ENCODE measurements around the gene MRPL53.
A peak's percentile ranks its signal among the peaks of the same experiment; 100 is the strongest.
"Not testable (repeated sequence)": the region's sequence is repeated elsewhere in the genome, so short reads cannot be mapped to it uniquely, and the experiment has no call there.

Gene MRPL53

DNA sequence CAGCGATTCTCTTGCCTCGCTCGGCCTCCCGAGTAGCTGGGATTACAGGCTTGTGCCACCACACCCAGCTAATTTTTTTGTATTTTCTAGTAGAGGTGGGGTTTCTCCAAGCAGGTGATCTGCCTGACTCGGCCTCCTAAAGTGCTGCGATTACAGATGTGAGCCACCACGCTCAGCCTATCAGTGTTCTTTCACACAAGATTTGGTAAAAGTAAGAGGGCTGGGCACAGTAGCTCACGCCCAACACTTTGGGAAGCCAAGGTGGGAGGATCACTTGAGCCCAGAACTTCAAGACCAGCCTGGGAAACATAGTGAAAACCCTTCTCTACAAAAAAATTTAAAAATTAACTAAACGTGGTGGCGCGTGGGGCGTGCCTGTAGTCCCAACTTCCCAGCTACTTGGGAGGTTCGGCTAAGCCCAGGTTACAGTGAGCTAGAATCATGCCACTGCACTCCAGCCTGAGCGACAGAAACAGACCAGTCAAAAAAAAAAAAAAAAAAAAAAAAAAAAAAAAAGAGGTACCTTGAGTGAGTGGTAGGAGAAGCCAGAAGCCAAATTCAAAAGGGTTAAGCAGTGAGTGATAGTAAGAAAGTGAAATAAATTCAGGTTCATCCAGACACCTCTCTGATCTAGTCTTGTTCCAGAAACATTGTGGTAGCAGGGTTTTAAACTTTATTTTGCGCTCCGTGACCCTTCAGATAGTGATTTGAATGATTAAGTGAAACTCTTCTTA is 981 bp downstream of the MRPL53 start:
- H3K4me3 ChIP-seq (ENCODE audit: extremely low read depth, insufficient read depth, low read length, poor library complexity, severe bottlenecking) = peak overlapping the region; percentile 79
- WGBS, 2 experiments (ENCODE audit: insufficient coverage in 2 of 2) = 82 to 93% methylated on average over 8 to 9 of the region's 16 CpGs
- peaks cover 25% of the 10 kb centered on the region for H3K36me3 ChIP-seq (ENCODE audit: control insufficient read depth, insufficient read depth, low read length)
- peaks cover 7% of the 10 kb centered on the region for H3K4me1 ChIP-seq (ENCODE audit: control insufficient read depth, insufficient read depth, low read length, poor library complexity, severe bottlenecking)
- H3K9me3 ChIP-seq (ENCODE audit: control insufficient read depth, low read length) = no peaks in the 10 kb centered on the region
- H3K27ac ChIP-seq (ENCODE audit: low read depth, low read length, severe bottlenecking) = peak overlapping the region; percentile 66

DNA sequence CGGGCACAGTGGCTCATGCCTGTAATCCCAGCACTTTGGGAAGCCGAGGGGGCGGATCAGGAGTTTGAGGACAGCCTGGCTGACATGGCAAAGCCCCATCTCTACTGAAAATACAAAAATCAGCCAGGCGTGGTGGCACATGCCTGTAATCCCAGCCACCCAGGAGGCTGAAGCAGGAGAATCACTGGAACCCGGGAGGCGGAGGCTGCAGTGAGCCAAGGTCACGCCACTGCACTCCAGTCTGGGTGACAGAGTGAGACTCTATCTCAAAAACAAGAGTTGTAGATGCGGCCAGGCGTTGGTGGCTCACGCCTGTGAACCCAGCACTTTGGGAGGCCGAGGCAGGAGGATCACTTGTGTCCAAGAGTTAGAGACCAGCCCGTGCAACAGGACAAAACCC is 1.7 kb downstream of the MRPL53 start:
- H3K27ac ChIP-seq (ENCODE audit: low read depth, low read length, severe bottlenecking); H3K4me1 ChIP-seq (ENCODE audit: control insufficient read depth, insufficient read depth, low read length, poor library complexity, severe bottlenecking); H3K4me3 ChIP-seq (ENCODE audit: extremely low read depth, insufficient read depth, low read length, poor library complexity, severe bottlenecking); H3K9me3 ChIP-seq (ENCODE audit: control insufficient read depth, low read length): not testable (repeated sequence)
- WGBS, 2 experiments (ENCODE audit: insufficient coverage in 2 of 2) = 89 to 96% methylated on average over 8 to 11 of the region's 12 CpGs
- peaks cover 17% of the 10 kb centered on the region for H3K36me3 ChIP-seq (ENCODE audit: control insufficient read depth, insufficient read depth, low read length)

DNA sequence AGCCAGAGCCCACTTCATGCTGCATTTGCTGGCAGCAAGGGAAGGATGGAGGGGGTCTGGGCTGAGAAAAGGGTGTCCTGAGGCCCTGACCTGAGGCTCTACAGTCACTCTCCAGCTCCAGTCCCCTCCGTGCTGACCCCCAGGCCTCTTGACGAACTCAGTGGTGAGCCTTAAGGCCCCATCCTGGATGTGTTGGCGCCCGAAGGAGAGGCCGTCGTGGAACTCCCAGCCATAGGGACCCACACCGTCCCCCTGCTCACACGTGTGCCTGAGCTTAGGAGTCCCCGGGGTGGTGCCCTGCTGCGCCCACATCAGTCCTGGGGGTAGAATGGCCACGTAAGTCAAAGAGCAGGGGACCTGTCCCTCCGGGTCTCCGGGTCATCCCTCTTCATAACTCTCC is 8.1 kb downstream of the MRPL53 start:
- 15 to 16% methylated on average over 7 to 13 of the region's 13 CpGs for WGBS, 2 experiments (ENCODE audit: insufficient coverage in 2 of 2)
- no peak overlapping the region for H3K27ac ChIP-seq (ENCODE audit: low read depth, low read length, severe bottlenecking)

DNA sequence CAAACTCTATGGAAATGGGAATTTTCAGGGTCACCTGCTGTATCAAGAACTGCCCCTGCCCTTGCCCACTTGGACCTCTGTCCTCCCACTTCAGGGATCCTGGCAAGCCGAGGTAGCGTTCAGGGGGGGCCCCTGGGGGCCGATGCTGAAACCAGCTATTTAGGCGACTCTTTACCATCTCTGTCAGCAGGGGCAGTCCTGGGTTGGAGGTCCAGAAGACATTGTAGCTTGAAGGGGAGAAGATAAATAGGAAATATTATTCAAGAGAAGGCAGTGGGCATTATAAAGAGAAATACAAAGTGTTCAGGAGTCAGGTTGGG is 9.7 kb downstream of the MRPL53 start:
- peaks cover 7% of the 10 kb centered on the region for H3K4me1 ChIP-seq (ENCODE audit: control insufficient read depth, insufficient read depth, low read length, poor library complexity, severe bottlenecking)
- H3K9me3 ChIP-seq (ENCODE audit: control insufficient read depth, low read length) = no peaks in the 10 kb centered on the region
- 85 to 100% methylated on average over 4 of the region's 4 CpGs for WGBS, 2 experiments (ENCODE audit: insufficient coverage in 2 of 2)
- H3K27ac ChIP-seq (ENCODE audit: low read depth, low read length, severe bottlenecking) = no peak overlapping the region
- no peak overlapping the region for H3K4me3 ChIP-seq (ENCODE audit: extremely low read depth, insufficient read depth, low read length, poor library complexity, severe bottlenecking)
- H3K36me3 ChIP-seq (ENCODE audit: control insufficient read depth, insufficient read depth, low read length) = peaks cover 33% of the 10 kb centered on the region

More for the DNA sequence above, 8.1 kb downstream of the MRPL53 start:
- peaks cover 33% of the 10 kb centered on the region for H3K36me3 ChIP-seq (ENCODE audit: control insufficient read depth, insufficient read depth, low read length)
- H3K9me3 ChIP-seq (ENCODE audit: control insufficient read depth, low read length) = no peaks in the 10 kb centered on the region
- peak overlapping the region; percentile 89 for H3K4me3 ChIP-seq (ENCODE audit: extremely low read depth, insufficient read depth, low read length, poor library complexity, severe bottlenecking)
- H3K4me1 ChIP-seq (ENCODE audit: control insufficient read depth, insufficient read depth, low read length, poor library complexity, severe bottlenecking) = peaks cover 4% of the 10 kb centered on the region

DNA sequence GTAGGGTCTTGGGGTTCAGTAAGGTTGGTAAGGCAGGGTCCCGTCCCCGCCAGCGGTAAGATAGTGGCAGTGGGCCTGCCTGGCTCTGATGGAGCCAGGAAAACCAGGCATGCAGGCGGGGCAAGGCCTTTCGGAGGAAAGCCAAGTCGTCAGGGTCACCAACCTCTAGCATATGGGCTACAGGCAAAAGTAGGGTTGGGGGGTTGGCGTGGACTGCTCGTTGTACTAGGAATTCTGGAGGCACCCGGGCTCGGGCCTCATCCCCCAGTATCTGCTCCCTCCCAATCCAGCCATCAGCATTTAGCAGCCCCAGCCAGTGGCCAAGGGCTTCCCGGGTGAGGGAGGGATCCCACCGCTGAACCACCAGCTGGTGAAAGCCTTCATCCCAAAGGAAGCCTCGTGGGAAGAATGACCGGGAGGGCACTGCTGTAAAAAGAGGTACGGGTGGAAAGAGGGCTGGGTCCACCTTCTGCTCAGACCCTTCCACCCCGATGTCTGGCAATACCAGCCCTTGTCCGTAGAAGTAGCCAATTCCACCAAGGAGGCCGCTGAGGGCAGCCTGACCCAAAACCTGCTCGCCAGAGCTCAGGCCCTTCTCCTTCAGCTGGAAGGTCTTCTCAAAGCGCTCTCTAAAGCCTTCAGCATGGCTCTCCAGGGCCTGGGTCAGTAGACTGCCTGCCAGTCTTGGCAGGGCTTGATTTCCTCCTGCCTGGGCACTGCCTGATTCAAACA is 10.3 kb downstream of the MRPL53 start:
- Histone ChIP-seq H3K4me3 (ENCODE audit: extremely low read depth, insufficient read depth, low read length, poor library complexity, severe bottlenecking) (no peak overlapping the region), H3K27ac (ENCODE audit: low read depth, low read length, severe bottlenecking) (no peak overlapping the region), H3K4me1 (ENCODE audit: control insufficient read depth, insufficient read depth, low read length, poor library complexity, severe bottlenecking) (peaks cover 7% of the 10 kb centered on the region), H3K9me3 (ENCODE audit: control insufficient read depth, low read length) (no peaks in the 10 kb centered on the region), H3K36me3 (ENCODE audit: control insufficient read depth, insufficient read depth, low read length) (peaks cover 33% of the 10 kb centered on the region)
- 92 to 97% methylated on average over 18 to 20 of the region's 20 CpGs for WGBS, 2 experiments (ENCODE audit: insufficient coverage in 2 of 2)

DNA sequence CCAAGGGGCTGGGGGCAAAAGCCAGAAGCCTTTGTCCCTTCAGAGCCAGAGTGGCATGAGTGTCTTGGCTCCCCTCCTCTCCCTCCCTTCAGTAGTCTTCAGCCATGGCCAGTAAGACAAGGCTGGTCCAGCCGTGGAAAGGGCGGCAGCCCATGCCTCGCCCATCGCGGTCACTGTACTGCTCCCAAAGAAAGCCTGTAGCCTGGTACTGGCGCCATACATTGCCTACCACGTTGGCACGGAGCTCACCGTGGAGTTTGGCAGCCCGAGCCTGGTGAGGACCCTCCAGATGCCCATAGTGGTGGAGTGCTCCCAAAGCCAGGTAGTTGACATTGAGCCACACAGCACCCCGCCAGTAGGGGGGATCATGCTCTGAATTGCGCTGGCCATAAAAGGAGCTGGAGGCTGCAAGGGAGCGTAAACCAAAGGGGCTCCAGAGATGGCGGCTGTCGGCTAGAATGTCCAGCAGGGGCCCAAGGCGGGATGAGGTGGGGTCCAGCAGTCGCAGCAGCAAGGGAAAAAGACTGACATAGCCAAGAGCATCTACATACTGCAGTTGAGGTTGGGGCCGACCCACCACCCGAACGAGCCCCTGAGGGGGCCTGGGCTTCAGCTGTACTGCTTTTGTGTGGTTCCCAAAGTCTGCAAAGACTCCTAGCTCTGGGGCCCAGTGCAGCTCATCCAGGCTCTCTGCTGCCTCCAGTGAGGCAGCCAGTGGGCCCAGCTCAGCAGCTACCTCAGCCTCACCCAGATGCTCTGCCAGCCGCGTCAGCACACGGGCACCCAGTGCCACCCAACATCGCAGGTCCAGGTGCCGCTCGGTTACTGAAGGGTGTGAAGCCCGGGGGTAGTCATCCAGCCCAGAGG is 11.1 kb downstream of the MRPL53 start:
- Histone ChIP-seq H3K9me3 (ENCODE audit: control insufficient read depth, low read length) (no peaks in the 10 kb centered on the region), H3K27ac (ENCODE audit: low read depth, low read length, severe bottlenecking) (no peak overlapping the region), H3K4me3 (ENCODE audit: extremely low read depth, insufficient read depth, low read length, poor library complexity, severe bottlenecking) (no peak overlapping the region), H3K36me3 (ENCODE audit: control insufficient read depth, insufficient read depth, low read length) (peaks cover 33% of the 10 kb centered on the region), H3K4me1 (ENCODE audit: control insufficient read depth, insufficient read depth, low read length, poor library complexity, severe bottlenecking) (peaks cover 15% of the 10 kb centered on the region)
- 93 to 97% methylated on average over 24 of the region's 27 CpGs for WGBS, 2 experiments (ENCODE audit: insufficient coverage in 2 of 2)

DNA sequence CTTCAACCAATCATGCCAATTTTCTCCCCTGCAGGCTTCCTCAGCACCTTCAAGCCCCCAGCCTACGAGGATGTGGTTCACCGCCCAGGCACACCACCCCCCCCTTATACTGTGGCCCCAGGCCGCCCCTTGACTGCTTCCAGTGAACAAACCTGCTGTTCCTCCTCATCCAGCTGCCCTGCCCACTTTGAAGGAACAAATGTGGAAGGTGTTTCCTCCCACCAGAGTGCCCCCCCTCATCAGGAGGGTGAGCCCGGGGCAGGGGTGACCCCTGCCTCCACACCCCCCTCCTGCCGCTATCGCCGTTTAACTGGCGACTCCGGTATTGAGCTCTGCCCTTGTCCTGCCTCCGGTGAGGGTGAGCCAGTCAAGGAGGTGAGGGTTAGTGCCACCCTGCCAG is 12.3 kb downstream of the MRPL53 start:
- Histone ChIP-seq H3K36me3 (ENCODE audit: control insufficient read depth, insufficient read depth, low read length) (peaks cover 33% of the 10 kb centered on the region), H3K4me1 (ENCODE audit: control insufficient read depth, insufficient read depth, low read length, poor library complexity, severe bottlenecking) (peaks cover 19% of the 10 kb centered on the region)
- H3K27ac ChIP-seq (ENCODE audit: low read depth, low read length, severe bottlenecking); H3K4me3 ChIP-seq (ENCODE audit: extremely low read depth, insufficient read depth, low read length, poor library complexity, severe bottlenecking); H3K9me3 ChIP-seq (ENCODE audit: control insufficient read depth, low read length): not testable (repeated sequence)
- 96 to 100% methylated on average over 2 to 3 of the region's 10 CpGs for WGBS, 2 experiments (ENCODE audit: insufficient coverage in 2 of 2)

DNA sequence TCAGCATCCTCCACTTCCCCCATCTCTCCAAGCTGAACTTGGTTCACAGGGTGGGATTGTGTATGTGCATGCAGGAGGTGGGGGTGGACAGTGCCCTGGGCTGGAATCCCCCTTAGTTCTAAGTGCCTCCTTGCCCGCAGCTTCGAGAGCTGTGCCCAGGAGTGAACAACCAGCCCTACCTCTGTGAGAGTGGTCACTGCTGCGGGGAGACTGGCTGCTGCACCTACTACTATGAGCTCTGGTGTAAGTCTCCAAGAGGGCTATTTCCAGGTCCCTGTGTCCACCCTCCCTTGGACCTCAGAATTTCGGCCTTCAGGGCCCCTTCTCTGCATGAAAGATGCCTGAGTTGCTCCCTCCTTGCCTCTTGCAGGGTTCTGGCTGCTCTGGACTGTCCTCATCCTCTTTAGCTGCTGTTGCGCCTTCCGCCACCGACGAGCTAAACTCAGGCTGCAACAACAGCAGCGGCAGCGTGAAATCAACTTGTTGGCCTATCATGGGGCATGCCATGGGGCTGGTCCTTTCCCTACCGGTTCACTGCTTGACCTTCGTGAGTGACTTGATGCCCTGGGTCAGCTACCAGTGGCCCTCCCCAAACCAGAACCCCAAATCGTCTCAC is 12.9 kb downstream of the MRPL53 start:
- peaks cover 19% of the 10 kb centered on the region for H3K4me1 ChIP-seq (ENCODE audit: control insufficient read depth, insufficient read depth, low read length, poor library complexity, severe bottlenecking)
- H3K27ac ChIP-seq (ENCODE audit: low read depth, low read length, severe bottlenecking); H3K9me3 ChIP-seq (ENCODE audit: control insufficient read depth, low read length): not testable (repeated sequence)
- peak overlapping the region; percentile 97 for H3K4me3 ChIP-seq (ENCODE audit: extremely low read depth, insufficient read depth, low read length, poor library complexity, severe bottlenecking)
- H3K36me3 ChIP-seq (ENCODE audit: control insufficient read depth, insufficient read depth, low read length) = peaks cover 33% of the 10 kb centered on the region
- WGBS, 2 experiments (ENCODE audit: insufficient coverage in 2 of 2) = 82 to 84% methylated on average over 10 to 13 of the region's 13 CpGs

DNA sequence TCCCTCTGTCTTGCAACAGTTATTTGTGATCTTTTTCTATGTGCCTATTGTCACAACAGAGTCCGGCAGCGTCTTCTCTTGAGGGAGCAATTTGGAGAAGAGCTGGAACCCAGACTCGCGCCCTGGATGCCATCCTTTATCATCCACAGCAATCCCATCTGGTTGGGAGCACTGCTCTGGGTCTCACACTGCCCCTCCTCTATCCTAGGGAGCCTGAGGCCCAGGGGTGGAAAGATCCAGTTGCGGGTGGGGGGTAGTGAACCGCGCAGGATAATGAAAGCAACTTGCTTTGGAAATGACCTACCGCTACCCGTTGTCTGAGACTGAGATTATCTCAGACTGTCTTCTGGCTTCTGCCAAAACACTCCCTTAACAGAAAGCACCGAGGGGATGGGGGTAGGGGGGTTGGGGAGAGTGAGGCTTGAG is 13.5 kb downstream of the MRPL53 start:
- H3K4me3 ChIP-seq (ENCODE audit: extremely low read depth, insufficient read depth, low read length, poor library complexity, severe bottlenecking) = peak overlapping the region; percentile 97
- H3K27ac ChIP-seq (ENCODE audit: low read depth, low read length, severe bottlenecking) = peak overlapping the region; percentile 53
- H3K9me3 ChIP-seq (ENCODE audit: control insufficient read depth, low read length) = no peaks in the 10 kb centered on the region
- peaks cover 33% of the 10 kb centered on the region for H3K36me3 ChIP-seq (ENCODE audit: control insufficient read depth, insufficient read depth, low read length)
- H3K4me1 ChIP-seq (ENCODE audit: control insufficient read depth, insufficient read depth, low read length, poor library complexity, severe bottlenecking) = peaks cover 17% of the 10 kb centered on the region
- WGBS, 2 experiments (ENCODE audit: insufficient coverage in 2 of 2) = 19% methylated on average over 7 of the region's 10 CpGs; no CpG with 5 or more reads in 1 of the 2 experiments

DNA sequence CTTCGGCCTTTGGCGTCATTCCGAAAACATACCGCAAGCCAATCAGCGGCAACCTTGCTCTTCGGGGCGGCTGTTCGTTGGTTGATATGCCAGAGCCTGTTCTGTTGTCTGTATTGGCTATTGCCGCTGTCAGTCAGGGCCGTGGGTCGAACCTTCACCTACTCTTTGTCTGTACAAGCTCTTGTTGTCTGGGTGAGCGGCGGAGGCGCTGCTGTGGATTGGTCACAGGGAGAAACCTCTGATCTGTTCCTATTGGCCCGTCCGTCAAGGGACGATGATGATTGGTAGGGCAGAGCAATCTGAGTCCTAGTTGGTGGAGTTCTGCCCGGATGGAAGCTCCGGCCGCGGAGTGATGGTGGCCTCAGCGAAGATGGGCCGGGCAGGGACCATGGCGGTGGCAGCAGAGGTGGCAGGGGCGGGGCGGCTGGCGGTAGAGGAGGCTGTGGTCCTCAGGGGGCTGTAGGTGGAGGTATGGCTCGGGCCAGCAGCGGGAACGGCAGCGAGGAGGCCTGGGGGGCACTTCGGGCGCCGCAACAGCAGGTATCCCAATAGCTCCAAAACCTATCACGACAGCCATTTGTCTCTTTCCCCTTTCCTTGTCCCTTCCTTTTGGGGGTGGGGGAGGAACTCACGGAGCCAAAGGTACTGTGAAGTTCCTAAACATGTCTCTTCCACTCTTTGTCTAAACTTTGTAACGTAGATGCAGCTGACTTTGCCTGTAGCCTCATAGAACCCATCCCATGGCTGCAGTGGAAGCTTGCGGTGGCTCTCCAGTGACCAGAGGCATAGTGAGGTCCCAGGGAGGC is 14.1 kb downstream of the MRPL53 start, which contains the start of gene WBP1:
Gene WBP1 (plus strand): TSS at position 307 of the 806 bp plus-strand sequence. CDS start 165 bp downstream, at position 472.
- 0 to 1% methylated on average over 12 to 18 of the region's 38 CpGs for WGBS, 2 experiments (ENCODE audit: insufficient coverage in 2 of 2)

More for the DNA sequence above, 14.1 kb downstream of the MRPL53 start, which contains the start of gene WBP1:
- Histone ChIP-seq H3K4me3 (ENCODE audit: extremely low read depth, insufficient read depth, low read length, poor library complexity, severe bottlenecking) (peak within 1 kb of the TSS; percentile 97), H3K36me3 (ENCODE audit: control insufficient read depth, insufficient read depth, low read length) (peaks cover 32% of the 10 kb centered on the region), H3K4me1 (ENCODE audit: control insufficient read depth, insufficient read depth, low read length, poor library complexity, severe bottlenecking) (peaks cover 17% of the 10 kb centered on the region), H3K27ac (ENCODE audit: low read depth, low read length, severe bottlenecking) (peak within 1 kb of the TSS; percentile 94), H3K9me3 (ENCODE audit: control insufficient read depth, low read length) (no peaks in the 10 kb centered on the region)
